Lower lobe of right lung (tissue), 2 donors: ENCODE results near the gene SPATA16. TPM values are rescaled to one million over a fixed set of nuclear protein-coding genes. Genes with fewer than 3 reads are reported as not detected.
"Not testable (repeated sequence)": the region's sequence is repeated elsewhere in the genome, so short reads cannot be mapped to it uniquely, and the experiment has no call there.

ENCODE experiments used
- ATAC-seq, 2 donors: fragments of 200-7000 bp; cut with Tn5 transposase; one replicate each; pipeline ENCODE4 v1.9.1; 2020 to 2022; ENCODE audit warnings: mild to moderate bottlenecking in 2 of 2, moderate library complexity in 2 of 2
- DNase-seq: peaks from one replicate; pipeline ENCODE4 v3.0.0-alpha.2; 2020
- H3K27ac ChIP-seq: fragments of 200-600 bp; one replicate; pipeline ENCODE4 v1.8.0; 2022
- H3K27me3 ChIP-seq: fragments of 200-600 bp; one replicate; pipeline ENCODE4 v1.8.0; 2022; ENCODE audit warnings: low read depth
- H3K36me3 ChIP-seq: fragments of 200-600 bp; one replicate; pipeline ENCODE4 v1.8.0; 2022; ENCODE audit warnings: mild to moderate bottlenecking
- H3K4me1 ChIP-seq: fragments of 200-600 bp; one replicate; pipeline ENCODE4 v1.8.0; 2022
- H3K4me3 ChIP-seq: fragments of 200-600 bp; one replicate; pipeline ENCODE4 v1.8.0; 2022; ENCODE audit warnings: mild to moderate bottlenecking
- H3K9me3 ChIP-seq: fragments of 200-600 bp; one replicate; pipeline ENCODE4 v1.8.0; 2022
- intact Hi-C: fragments of 100-400 bp; cut with DNase I; formaldehyde crosslinking; loops from one replicate; pipeline ENCODE4 v1.11.0; 2022
- total RNA-seq: library from RNA; stranded (reverse); fragmentation: NEBNext Ultra II Directional; extraction: Animal tissue kit (Norgen Biotek cat#: 25700); gene quantifications from one replicate; pipeline ENCODE4 v1.2.1, GENCODE V29; 2021
- TF ChIP-seq, protein P1 (sequence below): fragments of 200-600 bp; IDR thresholded peaks from one replicate; pipeline ENCODE4 v1.8.0; 2022; ENCODE audit warnings: antibody characterized with exemption, mild to moderate bottlenecking
- donor health status: DM: no; HTN: yes; CAD: no; lungs with severe emphysema.

SPATA16 gene
- total RNA-seq, 1 donor from 2014 or later = not detected

DNA sequence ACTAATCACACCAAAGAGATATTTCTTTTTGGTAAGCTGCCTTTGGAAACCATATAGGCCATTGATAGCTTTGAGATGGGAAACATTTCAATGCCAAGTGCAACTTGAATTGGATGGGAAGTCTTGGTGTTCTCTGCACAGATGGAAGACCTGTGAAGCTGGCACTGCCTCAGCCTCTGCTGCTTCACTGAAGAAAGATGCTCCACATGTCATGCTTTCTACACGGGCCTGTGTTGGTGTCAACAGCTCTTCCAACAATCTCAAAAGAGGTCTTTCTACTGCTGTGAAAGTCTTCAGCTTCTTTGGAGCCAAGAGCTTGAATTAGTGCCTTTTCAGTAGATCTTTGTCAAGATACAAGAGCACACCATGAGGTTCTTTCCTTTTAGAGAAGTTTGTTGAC, 169.0 kb downstream of the SPATA16 start:
- Histone ChIP-seq H3K27ac (no peak overlapping the region), H3K4me1 (no peaks in the 10 kb centered on the region), H3K36me3 (no peaks in the 10 kb centered on the region), H3K27me3 (no peaks in the 10 kb centered on the region), H3K4me3 (no peak overlapping the region), H3K9me3 (no peaks in the 10 kb centered on the region)
- TF ChIP-seq, protein P1, sequence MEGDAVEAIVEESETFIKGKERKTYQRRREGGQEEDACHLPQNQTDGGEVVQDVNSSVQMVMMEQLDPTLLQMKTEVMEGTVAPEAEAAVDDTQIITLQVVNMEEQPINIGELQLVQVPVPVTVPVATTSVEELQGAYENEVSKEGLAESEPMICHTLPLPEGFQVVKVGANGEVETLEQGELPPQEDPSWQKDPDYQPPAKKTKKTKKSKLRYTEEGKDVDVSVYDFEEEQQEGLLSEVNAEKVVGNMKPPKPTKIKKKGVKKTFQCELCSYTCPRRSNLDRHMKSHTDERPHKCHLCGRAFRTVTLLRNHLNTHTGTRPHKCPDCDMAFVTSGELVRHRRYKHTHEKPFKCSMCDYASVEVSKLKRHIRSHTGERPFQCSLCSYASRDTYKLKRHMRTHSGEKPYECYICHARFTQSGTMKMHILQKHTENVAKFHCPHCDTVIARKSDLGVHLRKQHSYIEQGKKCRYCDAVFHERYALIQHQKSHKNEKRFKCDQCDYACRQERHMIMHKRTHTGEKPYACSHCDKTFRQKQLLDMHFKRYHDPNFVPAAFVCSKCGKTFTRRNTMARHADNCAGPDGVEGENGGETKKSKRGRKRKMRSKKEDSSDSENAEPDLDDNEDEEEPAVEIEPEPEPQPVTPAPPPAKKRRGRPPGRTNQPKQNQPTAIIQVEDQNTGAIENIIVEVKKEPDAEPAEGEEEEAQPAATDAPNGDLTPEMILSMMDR = no peak
- intact Hi-C loops = no loop called here
- no peak for DNase-seq
- ATAC-seq = no peak

- H3K4me1 ChIP-seq = no peaks in the 10 kb centered on the region
- intact Hi-C loops = no loop called here
- TF ChIP-seq, protein P1 = no peak
- ATAC-seq (no peak), DNase-seq (no peak)
- no peak overlapping the region for H3K4me3 ChIP-seq
- no peaks in the 10 kb centered on the region for H3K9me3 ChIP-seq
- H3K36me3 ChIP-seq = no peaks in the 10 kb centered on the region
- no peaks in the 10 kb centered on the region for H3K27me3 ChIP-seq
- no peak overlapping the region for H3K27ac ChIP-seq
Observed at GRCh38 chr3:172968646-172969045, 172.4 kb downstream of the SPATA16 start.

DNA sequence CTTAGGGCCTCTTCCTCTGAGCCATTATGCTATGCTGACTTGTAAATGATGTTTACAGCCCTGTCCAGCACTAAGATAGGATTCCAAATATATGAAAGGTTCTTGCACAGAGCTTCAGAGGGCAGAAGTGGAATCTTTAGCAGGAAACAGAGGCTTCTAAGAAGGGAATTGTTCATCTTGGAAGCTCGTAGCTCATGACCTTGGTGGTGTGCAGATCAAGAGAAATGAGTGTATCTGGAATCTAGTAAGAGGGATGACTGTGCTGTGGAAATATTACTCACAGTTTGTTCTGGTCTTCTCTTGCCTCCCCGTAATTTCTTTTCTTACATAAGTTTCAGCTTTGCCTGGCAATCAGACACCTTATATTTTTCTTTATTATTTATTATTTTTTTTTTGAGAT, 175.8 kb downstream of the SPATA16 start:
- Histone ChIP-seq H3K27me3 (no peaks in the 10 kb centered on the region), H3K27ac (no peak overlapping the region), H3K4me3 (no peak overlapping the region), H3K36me3 (no peaks in the 10 kb centered on the region), H3K9me3 (no peaks in the 10 kb centered on the region), H3K4me1 (no peaks in the 10 kb centered on the region)
- TF ChIP-seq, protein P1 = no peak
- intact Hi-C loops = no loop called here
- ATAC-seq (no peak), DNase-seq (no peak)

DNA sequence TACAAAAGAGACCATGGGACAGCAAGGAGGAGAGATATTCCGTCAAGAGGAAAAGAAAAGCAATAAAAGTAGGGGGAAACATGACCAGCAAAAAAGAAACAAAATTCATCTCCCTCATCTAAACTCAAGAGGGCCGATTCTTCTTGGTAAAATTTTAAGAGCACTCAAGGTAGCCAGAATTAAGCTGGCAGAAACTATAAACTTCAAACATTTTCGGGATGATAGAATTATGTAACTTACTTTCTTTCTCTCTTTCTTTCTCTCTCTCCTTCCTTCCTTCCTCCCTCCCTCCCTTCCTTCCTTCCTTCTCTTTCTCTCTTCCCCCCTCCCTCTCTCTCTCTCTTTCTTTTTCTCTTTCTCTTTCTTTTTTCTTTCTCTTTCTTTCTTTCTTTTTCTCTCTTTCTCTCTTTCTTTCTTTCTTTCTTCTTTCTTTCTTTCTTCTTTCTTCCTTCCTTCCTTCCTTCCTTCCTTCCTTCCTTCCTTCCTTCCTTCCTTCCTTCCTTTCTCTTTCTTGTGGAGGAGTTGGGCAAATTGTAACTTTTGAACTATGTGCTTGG, 180.3 kb downstream of the SPATA16 start:
- intact Hi-C loops, H3K27ac ChIP-seq, H3K4me3 ChIP-seq, H3K27me3 ChIP-seq, H3K36me3 ChIP-seq, DNase-seq, ATAC-seq, H3K4me1 ChIP-seq, H3K9me3 ChIP-seq: not testable (repeated sequence)

- DNase-seq (no peak), ATAC-seq (no peak)
- Histone ChIP-seq H3K27ac (no peak overlapping the region), H3K9me3 (no peaks in the 10 kb centered on the region), H3K4me3 (no peak overlapping the region), H3K27me3 (no peaks in the 10 kb centered on the region), H3K36me3 (no peaks in the 10 kb centered on the region), H3K4me1 (no peaks in the 10 kb centered on the region)
- TF ChIP-seq, protein P1 = no peak
- intact Hi-C loops = no loop called here
Observed at GRCh38 chr3:172958565-172958964, 182.5 kb downstream of the SPATA16 start.

GRCh38 chr3:172953571-172953970, 187.5 kb downstream of the SPATA16 start:
- no peaks in the 10 kb centered on the region for H3K9me3 ChIP-seq
- intact Hi-C loops = no loop called here
- TF ChIP-seq, protein P1 = no peak
- H3K27ac ChIP-seq = no peak overlapping the region
- DNase-seq (no peak), ATAC-seq (no peak)
- H3K27me3 ChIP-seq = no peaks in the 10 kb centered on the region
- H3K4me1 ChIP-seq = no peaks in the 10 kb centered on the region
- no peaks in the 10 kb centered on the region for H3K36me3 ChIP-seq
- no peak overlapping the region for H3K4me3 ChIP-seq
